Suprapubic skin (tissue), 4 donors: Measurements from ENCODE around the gene HRH2. TPM values are rescaled to one million over a fixed set of nuclear protein-coding genes. Genes with fewer than 3 reads are reported as not detected.

ENCODE experiments used
- DNase-seq, 2 donors: peaks; one replicate each; pipeline ENCODE4 v3.0.0-alpha.2; 2019; ENCODE audit warnings: low spot score in 2 of 2
- H3K27ac ChIP-seq: fragments of 200-600 bp; sonication (generic); one replicate; pipeline ENCODE4 v1.5.1; 2019
- H3K27me3 ChIP-seq: fragments of 200-600 bp; sonication (generic); one replicate; pipeline ENCODE4 v1.5.1; 2019
- H3K36me3 ChIP-seq: fragments of 200-600 bp; sonication (generic); one replicate; pipeline ENCODE4 v1.5.1; 2019
- H3K4me1 ChIP-seq: fragments of 200-600 bp; sonication (generic); one replicate; pipeline ENCODE4 v1.5.1; 2019
- H3K4me3 ChIP-seq: fragments of 200-600 bp; sonication (generic); one replicate; pipeline ENCODE4 v1.5.1; 2019; ENCODE audit warnings: mild to moderate bottlenecking
- H3K9me3 ChIP-seq: fragments of 200-600 bp; sonication (generic); one replicate; pipeline ENCODE4 v1.5.1; 2019
- EP300 ChIP-seq: sonication (generic); formaldehyde crosslinking; IDR thresholded peaks from one replicate; pipeline ENCODE4 v1.6.1; 2017; ENCODE audit warnings: antibody characterized with exemption
- POLR2A ChIP-seq, 2 donors: fragments of 450-650 bp; IDR thresholded peaks; one replicate each; pipeline ENCODE4 v1.6.1; 2017; ENCODE audit warnings: antibody characterized with exemption in 2 of 2, mild to moderate bottlenecking in 2 of 2, moderate library complexity in 2 of 2
- POLR2AphosphoS5 ChIP-seq, 3 donors: sonication (generic); formaldehyde crosslinking; IDR thresholded peaks; one replicate each; pipeline ENCODE4 v1.6.1; 2017; ENCODE audit warnings: antibody characterized with exemption in 3 of 3
- WGBS: methylation state at CpG from one replicate; pipeline ENCODE4 v1.1.5; 2018; 5-methylcytosine and 5-hydroxymethylcytosine counted together
- total RNA-seq, 4 donors: library from RNA; depleted of rRNA; stranded (reverse); fragments of >200 nt; gene quantifications; one replicate each; pipeline ENCODE4 v1.1.0, GENCODE V29; 2016
- TF ChIP-seq, protein P1 (sequence below), 2 donors: fragments of 200-600 bp in 1 of 2; fragments of 450-650 bp in 1 of 2; sonication (generic) in 1 of 2; IDR thresholded peaks; one replicate each; pipeline ENCODE4 v1.5.1; 2016 to 2019; ENCODE audit warnings: antibody characterized with exemption in 2 of 2, mild to moderate bottlenecking in 1 of 2, moderate library complexity in 1 of 2

Gene HRH2
- total RNA-seq, 4 donors from 2014 or later, result 0.81 to 1.4 (median 1.0) TPM

GRCh38 chr5:175738126-175738525 is 80.3 kb downstream of the HRH2 start:
- no peak for DNase-seq
- 98% methylated on average over 4 of the region's 4 CpGs for WGBS
- H3K9me3 ChIP-seq, result no peaks in the 10 kb centered on the region
- TF ChIP-seq EP300, result no peak
- no peak for TF ChIP-seq POLR2AphosphoS5 (IDR thresholded peaks at IDR 0.05)
- TF ChIP-seq, protein P1, sequence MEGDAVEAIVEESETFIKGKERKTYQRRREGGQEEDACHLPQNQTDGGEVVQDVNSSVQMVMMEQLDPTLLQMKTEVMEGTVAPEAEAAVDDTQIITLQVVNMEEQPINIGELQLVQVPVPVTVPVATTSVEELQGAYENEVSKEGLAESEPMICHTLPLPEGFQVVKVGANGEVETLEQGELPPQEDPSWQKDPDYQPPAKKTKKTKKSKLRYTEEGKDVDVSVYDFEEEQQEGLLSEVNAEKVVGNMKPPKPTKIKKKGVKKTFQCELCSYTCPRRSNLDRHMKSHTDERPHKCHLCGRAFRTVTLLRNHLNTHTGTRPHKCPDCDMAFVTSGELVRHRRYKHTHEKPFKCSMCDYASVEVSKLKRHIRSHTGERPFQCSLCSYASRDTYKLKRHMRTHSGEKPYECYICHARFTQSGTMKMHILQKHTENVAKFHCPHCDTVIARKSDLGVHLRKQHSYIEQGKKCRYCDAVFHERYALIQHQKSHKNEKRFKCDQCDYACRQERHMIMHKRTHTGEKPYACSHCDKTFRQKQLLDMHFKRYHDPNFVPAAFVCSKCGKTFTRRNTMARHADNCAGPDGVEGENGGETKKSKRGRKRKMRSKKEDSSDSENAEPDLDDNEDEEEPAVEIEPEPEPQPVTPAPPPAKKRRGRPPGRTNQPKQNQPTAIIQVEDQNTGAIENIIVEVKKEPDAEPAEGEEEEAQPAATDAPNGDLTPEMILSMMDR (IDR thresholded peaks at IDR 0.05), result no peak
- TF ChIP-seq POLR2A (IDR thresholded peaks at IDR 0.05), result no peak
- H3K36me3 ChIP-seq, result no peaks in the 10 kb centered on the region
- no peaks in the 10 kb centered on the region for H3K4me1 ChIP-seq
- H3K27me3 ChIP-seq, result peaks cover 60% of the 10 kb centered on the region
- no peak overlapping the region for H3K27ac ChIP-seq
- H3K4me3 ChIP-seq, result no peak overlapping the region

DNA sequence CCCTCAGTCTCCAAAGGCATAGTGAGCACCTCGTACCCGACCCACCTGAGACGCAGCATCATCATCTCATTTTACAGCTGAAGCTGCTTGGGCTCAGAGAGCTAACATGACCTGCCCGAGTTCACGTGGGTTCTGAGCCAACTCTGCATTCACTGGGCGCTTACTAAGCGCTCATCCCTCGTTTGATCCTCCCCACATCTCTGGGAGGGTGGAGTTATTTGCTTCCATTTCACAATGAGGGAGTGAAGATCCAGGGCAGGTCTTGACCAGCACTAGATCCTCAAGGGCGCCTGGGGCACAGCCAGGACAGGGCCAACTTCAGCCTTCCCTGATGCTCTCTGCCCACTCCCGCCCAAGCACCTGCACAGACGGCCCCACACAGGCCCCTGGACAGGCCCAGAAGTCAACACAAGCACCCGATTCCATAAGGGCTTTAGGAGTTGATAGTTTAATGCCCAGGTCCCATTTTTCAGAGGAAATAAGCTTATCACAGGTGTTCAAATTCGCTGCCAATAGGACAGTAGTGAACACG is 80.8 kb downstream of the HRH2 start:
- no peak overlapping the region for H3K4me3 ChIP-seq
- no peak for TF ChIP-seq EP300
- DNase-seq, result no peak
- H3K36me3 ChIP-seq, result no peaks in the 10 kb centered on the region
- H3K9me3 ChIP-seq, result no peaks in the 10 kb centered on the region
- 65% methylated on average over 14 of the region's 14 CpGs for WGBS
- H3K4me1 ChIP-seq, result no peaks in the 10 kb centered on the region
- H3K27me3 ChIP-seq, result peaks cover 54% of the 10 kb centered on the region
- no peak overlapping the region for H3K27ac ChIP-seq

GRCh38 chr5:175740014-175740413 is 82.1 kb downstream of the HRH2 start:
- no peak for TF ChIP-seq POLR2AphosphoS5 (IDR thresholded peaks at IDR 0.05)
- TF ChIP-seq, protein P1 (IDR thresholded peaks at IDR 0.05), result no peak
- no peaks in the 10 kb centered on the region for H3K4me1 ChIP-seq
- H3K27ac ChIP-seq, result no peak overlapping the region
- H3K36me3 ChIP-seq, result no peaks in the 10 kb centered on the region
- WGBS, result 90% methylated on average over 5 of the region's 5 CpGs
- H3K4me3 ChIP-seq, result no peak overlapping the region
- no peak for DNase-seq
- H3K9me3 ChIP-seq, result no peaks in the 10 kb centered on the region
- peaks cover 51% of the 10 kb centered on the region for H3K27me3 ChIP-seq

DNA sequence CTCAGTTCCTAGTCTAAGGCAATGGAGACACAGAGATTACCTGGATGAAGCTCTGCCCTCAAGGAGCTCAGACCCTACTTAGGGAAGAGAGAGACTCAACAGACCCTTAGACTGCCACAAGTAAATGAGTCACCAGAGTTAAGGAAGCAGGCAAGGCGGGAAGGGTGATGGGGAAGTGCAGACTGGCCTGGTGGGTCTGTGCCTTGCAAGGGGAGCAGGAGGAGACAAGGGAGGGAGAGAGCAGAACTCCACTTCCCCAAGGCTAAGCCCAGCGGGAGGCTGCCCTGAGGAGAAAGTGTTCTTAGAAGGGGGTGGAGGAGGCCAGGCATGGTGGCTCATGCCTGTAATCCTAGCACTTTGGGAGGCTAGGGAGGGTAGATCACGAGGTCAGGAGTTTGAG is 83.7 kb downstream of the HRH2 start:
- no peak overlapping the region for H3K4me3 ChIP-seq
- DNase-seq, result no peak
- H3K27me3 ChIP-seq, result peaks cover 44% of the 10 kb centered on the region
- TF ChIP-seq, protein P1 (IDR thresholded peaks at IDR 0.05), result no peak
- TF ChIP-seq EP300, result no peak
- no peak for TF ChIP-seq POLR2AphosphoS5 (IDR thresholded peaks at IDR 0.05)
- TF ChIP-seq POLR2A (IDR thresholded peaks at IDR 0.05), result no peak
- H3K36me3 ChIP-seq, result no peaks in the 10 kb centered on the region
- no peaks in the 10 kb centered on the region for H3K4me1 ChIP-seq
- H3K9me3 ChIP-seq, result no peaks in the 10 kb centered on the region
- H3K27ac ChIP-seq, result no peak overlapping the region
- 62% methylated on average over 3 of the region's 3 CpGs for WGBS

DNA sequence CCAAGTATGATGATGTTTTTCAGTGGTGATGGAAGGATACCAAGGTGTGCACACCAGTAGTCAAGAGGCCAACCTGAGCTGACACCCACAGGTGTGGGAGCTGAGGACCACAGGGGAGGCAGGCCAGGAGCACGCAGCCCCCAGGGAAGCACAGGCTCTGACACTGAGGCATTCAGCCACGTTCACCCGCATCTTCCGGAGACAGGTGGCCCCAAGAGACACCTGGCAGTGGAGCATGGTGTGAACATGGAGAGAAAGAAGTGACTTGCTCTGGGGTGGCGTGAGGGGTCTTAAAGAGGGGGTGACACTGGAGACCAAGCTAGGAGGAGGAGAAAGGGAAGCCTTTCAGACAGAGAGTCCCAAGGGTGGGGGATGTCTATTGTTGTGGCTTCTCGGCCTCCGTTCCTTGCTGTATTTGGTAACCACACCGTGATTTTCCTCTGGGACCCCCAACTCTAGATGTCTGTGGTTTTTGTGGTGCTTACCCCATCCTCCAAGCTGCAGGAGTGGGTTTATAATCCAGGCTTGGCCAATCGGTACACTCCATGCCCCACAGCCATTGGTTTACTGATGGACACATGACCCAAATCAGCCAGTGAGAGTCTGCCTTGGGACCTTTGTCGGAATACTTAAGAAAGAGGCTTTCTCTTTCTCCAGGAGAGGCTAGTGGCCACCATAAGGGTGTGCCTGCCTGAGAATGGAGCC is 84.6 kb downstream of the HRH2 start:
- 87% methylated on average over 9 of the region's 10 CpGs for WGBS
- Histone ChIP-seq H3K9me3 (no peaks in the 10 kb centered on the region), H3K4me1 (no peaks in the 10 kb centered on the region), H3K36me3 (no peaks in the 10 kb centered on the region), H3K4me3 (no peak overlapping the region), H3K27ac (no peak overlapping the region), H3K27me3 (peaks cover 35% of the 10 kb centered on the region)
- DNase-seq, result no peak
- TF ChIP-seq EP300 (no peak), POLR2AphosphoS5 (IDR thresholded peaks at IDR 0.05) (no peak), POLR2A (IDR thresholded peaks at IDR 0.05) (no peak)
- TF ChIP-seq, protein P1 (IDR thresholded peaks at IDR 0.05), result no peak
